Right lobe of liver (tissue), 6 donors: ENCODE results near the gene MGP. TPM values are rescaled to one million over a fixed set of nuclear protein-coding genes. Genes with fewer than 3 reads are reported as not detected.

ENCODE experiments used
- ATAC-seq, 4 donors: fragments of 200-7000 bp; cut with Tn5 transposase; one replicate each; pipeline ENCODE4 v1.9.1; 2020; ENCODE audit warnings: mild to moderate bottlenecking in 4 of 4, moderate library complexity in 4 of 4
- DNase-seq, 3 donors: peaks; one replicate each; pipeline ENCODE4 v3.0.0-alpha.2; 2020
- H3K27ac ChIP-seq, 3 donors: fragments of 200-600 bp; one replicate each; pipeline ENCODE4 v1.8.0; 2022
- H3K27me3 ChIP-seq, 2 donors: fragments of 200-600 bp; one replicate each; pipeline ENCODE4 v1.8.0; 2022
- H3K36me3 ChIP-seq, 4 donors: fragments of 200-600 bp; sonication (generic) in 1 of 4; one replicate each; pipeline versions ENCODE4 v1.5.1 to v1.8.0; 2017 to 2022; ENCODE audit warnings: control low read depth in 1 of 4
- H3K4me1 ChIP-seq, 4 donors: fragments of 200-600 bp; sonication (generic) in 1 of 4; one replicate each; pipeline versions ENCODE4 v1.5.1 to v1.8.0; 2017 to 2022; ENCODE audit warnings: control low read depth in 1 of 4
- H3K4me3 ChIP-seq, 3 donors: fragments of 200-600 bp; one replicate each; pipeline ENCODE4 v1.8.0; 2022
- H3K9me3 ChIP-seq, 4 donors: fragments of 200-600 bp; sonication (generic) in 1 of 4; one replicate each; pipeline versions ENCODE4 v1.5.1 to v1.8.0; 2017 to 2022; ENCODE audit warnings: control low read depth in 1 of 4
- POLR2A ChIP-seq: fragments of 450-650 bp; IDR thresholded peaks from one replicate; pipeline ENCODE4 v1.6.1; 2017; ENCODE audit warnings: antibody characterized with exemption, mild to moderate bottlenecking
- WGBS: methylation state at CpG from one replicate; pipeline ENCODE4 v1.1.6; 2018; ENCODE audit warnings: low coverage, low lambda C conversion rate; ENCODE audit not compliant: insufficient coverage; ENCODE audit errors: missing lambda C conversion rate; 5-methylcytosine and 5-hydroxymethylcytosine counted together
- intact Hi-C, 2 donors: fragments of 100-400 bp; cut with DNase I; formaldehyde crosslinking; loops; one replicate each; pipeline versions ENCODE4 v1.11.2 to v1.14.1; 2022
- long read RNA-seq: library from polyadenylated mRNA; unstranded; transcript quantifications from one replicate; pipeline ENCODE4 v2.0.0, GENCODE V29; 2019
- total RNA-seq, 6 experiments: library from RNA; depleted of rRNA in 2 of 6; stranded (reverse); fragments of >200 nt in 2 of 6; fragmentation: NEBNext Ultra II Directional in 3 of 6; extraction: Animal tissue kit (Norgen Biotek cat#: 25700) in 3 of 6; gene quantifications; one replicate each; pipeline versions ENCODE4 v1.1.0 to v1.2.4, GENCODE V29; 2016 to 2023
- TF ChIP-seq, protein P1 (sequence below), 4 donors: fragments of 200-600 bp in 3 of 4; fragments of 450-650 bp in 1 of 4; IDR thresholded peaks; one replicate each; pipeline versions ENCODE4 v1.5.1 to v1.8.0; 2016 to 2022; ENCODE audit warnings: antibody characterized with exemption in 4 of 4, mild to moderate bottlenecking in 2 of 4
- donor health status: DM: no; HTN: yes; CAD: no.
- donor health status: DM: no; HTN: no; CAD: no.
- donor health status: DM: no; HTN: no; CAD: no.
- donor health status: DM: no; HTN: yes; CAD: no.
- donor health status: DM: no; HTN: yes; CAD: no.

MGP gene
- 10 to 100 TPM in 2 of 6 experiments, 1 to 10 TPM in 4; 4.7 to 15.1 (median 7.1) TPM for total RNA-seq
- long read RNA-seq, partial matches to known transcripts = 0 of 2 reads
- long read RNA-seq, other reads (novel, unspliced or antisense) = 0 of 2 reads

GRCh38 chr12:14885718-14886221 is at the start of gene MGP:
TSS of gene MGP (minus strand) at chr12:14885854. CDS start at chr12:14885791, 63 bp downstream.
- WGBS = 52% methylated on average over 5 of the region's 6 CpGs
- intact Hi-C loops = no loop called here
- Histone ChIP-seq H3K4me3 (no peak within 1 kb of the TSS), H3K9me3 (no peaks in the 10 kb centered on the region), H3K4me1 (no peaks in the 10 kb centered on the region), H3K27ac (peak within 1 kb of the TSS in 1 of 3 donors; percentile 12), H3K36me3 (no peaks in the 10 kb centered on the region), H3K27me3 (no peaks in the 10 kb centered on the region)
- ATAC-seq = peak in 3 of 4 donors; percentile 12 to 52 (median 33)
- no peak for TF ChIP-seq POLR2A
- no peak for DNase-seq

GRCh38 chr12:14935031-14935430 is 49.4 kb upstream of the MGP start:
- 33% methylated on average over 4 of the region's 4 CpGs for WGBS
- Histone ChIP-seq H3K4me3 (no peak overlapping the region), H3K9me3 (no peaks in the 10 kb centered on the region), H3K36me3 (no peaks in the 10 kb centered on the region), H3K27me3 (no peaks in the 10 kb centered on the region), H3K27ac (no peak overlapping the region), H3K4me1 (no peaks in the 10 kb centered on the region)
- intact Hi-C loops = no loop called here
- TF ChIP-seq, protein P1, sequence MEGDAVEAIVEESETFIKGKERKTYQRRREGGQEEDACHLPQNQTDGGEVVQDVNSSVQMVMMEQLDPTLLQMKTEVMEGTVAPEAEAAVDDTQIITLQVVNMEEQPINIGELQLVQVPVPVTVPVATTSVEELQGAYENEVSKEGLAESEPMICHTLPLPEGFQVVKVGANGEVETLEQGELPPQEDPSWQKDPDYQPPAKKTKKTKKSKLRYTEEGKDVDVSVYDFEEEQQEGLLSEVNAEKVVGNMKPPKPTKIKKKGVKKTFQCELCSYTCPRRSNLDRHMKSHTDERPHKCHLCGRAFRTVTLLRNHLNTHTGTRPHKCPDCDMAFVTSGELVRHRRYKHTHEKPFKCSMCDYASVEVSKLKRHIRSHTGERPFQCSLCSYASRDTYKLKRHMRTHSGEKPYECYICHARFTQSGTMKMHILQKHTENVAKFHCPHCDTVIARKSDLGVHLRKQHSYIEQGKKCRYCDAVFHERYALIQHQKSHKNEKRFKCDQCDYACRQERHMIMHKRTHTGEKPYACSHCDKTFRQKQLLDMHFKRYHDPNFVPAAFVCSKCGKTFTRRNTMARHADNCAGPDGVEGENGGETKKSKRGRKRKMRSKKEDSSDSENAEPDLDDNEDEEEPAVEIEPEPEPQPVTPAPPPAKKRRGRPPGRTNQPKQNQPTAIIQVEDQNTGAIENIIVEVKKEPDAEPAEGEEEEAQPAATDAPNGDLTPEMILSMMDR (IDR thresholded peaks at IDR 0.05) = no peak
- TF ChIP-seq POLR2A = no peak
- DNase-seq = no peak
- peak; percentile 61 to 78 (median 72) for ATAC-seq

GRCh38 chr12:14934511-14934910 is 48.9 kb upstream of the MGP start:
- no peak overlapping the region for H3K4me3 ChIP-seq
- no peaks in the 10 kb centered on the region for H3K4me1 ChIP-seq

DNA sequence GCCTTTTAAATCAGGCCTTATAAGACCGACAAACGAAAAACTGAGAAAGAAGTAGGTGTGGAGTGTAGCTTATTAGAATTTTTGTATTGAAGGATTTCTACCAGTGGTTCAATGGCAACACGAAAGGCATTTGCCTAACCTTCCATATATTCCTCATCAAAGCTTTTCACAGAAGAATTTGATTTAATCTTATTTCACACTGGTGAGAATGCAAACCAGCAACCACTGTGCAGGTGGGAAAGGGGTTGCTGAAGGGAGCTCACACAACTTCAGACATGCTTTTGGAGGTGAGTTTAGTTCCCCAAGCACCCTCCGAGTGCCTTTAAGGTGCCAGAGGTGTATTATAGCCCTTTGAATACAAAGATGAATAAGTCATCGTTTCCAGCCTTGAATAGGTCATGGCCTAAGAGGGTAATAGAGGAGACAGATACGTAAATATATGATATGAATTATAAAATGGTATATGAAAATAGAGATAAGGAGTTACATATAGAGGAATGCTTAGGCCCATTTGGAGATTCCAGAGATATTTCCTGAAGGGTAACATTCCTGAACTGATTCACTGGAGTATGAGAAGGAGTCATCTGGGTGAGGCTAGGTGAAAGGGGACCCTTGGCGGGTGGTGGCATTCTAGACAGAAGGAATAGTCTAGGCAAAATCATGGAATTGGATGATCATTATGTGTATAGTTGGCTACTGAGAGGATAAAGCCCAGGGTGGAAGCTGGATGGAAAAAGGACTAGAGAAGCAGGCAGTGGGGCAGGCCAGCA is 46.3 kb upstream of the MGP start:
- Histone ChIP-seq H3K4me1 (no peaks in the 10 kb centered on the region), H3K27ac (no peak overlapping the region), H3K4me3 (no peak overlapping the region), H3K27me3 (no peaks in the 10 kb centered on the region), H3K9me3 (no peaks in the 10 kb centered on the region), H3K36me3 (no peaks in the 10 kb centered on the region)
- intact Hi-C loops = no loop called here
- DNase-seq (no peak), ATAC-seq (no peak)
- WGBS = 80% methylated on average over 7 of the region's 7 CpGs
- TF ChIP-seq POLR2A = no peak
- TF ChIP-seq, protein P1 (IDR thresholded peaks at IDR 0.05) = no peak

More at GRCh38 chr12:14934511-14934910, 48.9 kb upstream of the MGP start:
- DNase-seq (no peak), ATAC-seq (no peak)
- 100% methylated on average over 1 of the region's 2 CpGs for WGBS
- Histone ChIP-seq H3K27ac (no peak overlapping the region), H3K27me3 (no peaks in the 10 kb centered on the region), H3K9me3 (no peaks in the 10 kb centered on the region), H3K36me3 (no peaks in the 10 kb centered on the region)
- intact Hi-C loops = no loop called here
- TF ChIP-seq, protein P1 (IDR thresholded peaks at IDR 0.05) = no peak
- TF ChIP-seq POLR2A = no peak

DNA sequence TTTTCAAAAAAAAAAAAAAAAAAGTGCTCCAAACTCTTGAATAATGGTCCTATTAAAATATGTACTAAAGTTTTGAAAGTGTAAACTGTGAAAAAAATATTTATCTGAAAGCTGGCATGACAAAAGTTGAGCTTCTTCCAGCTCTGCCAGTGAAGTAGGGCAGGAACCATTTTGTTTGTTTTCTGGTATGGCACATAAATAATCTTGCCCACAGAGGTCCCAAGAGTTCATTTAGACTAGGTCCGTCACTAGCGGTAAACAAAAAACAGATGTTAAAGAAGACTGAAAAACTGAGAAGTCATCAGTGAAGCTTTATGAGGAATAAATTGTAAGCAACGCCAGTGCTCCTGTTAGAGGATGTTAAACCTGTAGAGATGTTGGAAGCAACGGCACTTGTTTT is 45.7 kb upstream of the MGP start:
- intact Hi-C loops = no loop called here
- DNase-seq = no peak
- Histone ChIP-seq H3K4me3 (no peak overlapping the region), H3K27me3 (no peaks in the 10 kb centered on the region), H3K27ac (no peak overlapping the region), H3K9me3 (no peaks in the 10 kb centered on the region), H3K36me3 (no peaks in the 10 kb centered on the region), H3K4me1 (no peaks in the 10 kb centered on the region)
- WGBS = 78% methylated on average over 4 of the region's 4 CpGs
- TF ChIP-seq, protein P1 (IDR thresholded peaks at IDR 0.05) = no peak
- no peak for TF ChIP-seq POLR2A
- no peak for ATAC-seq
